Measurements from ENCODE around the gene NBAS.

GRCh38 chr2:15331787-15332186 is 229.3 kb downstream of the NBAS start:
- TF ChIP-seq EZH2 (IDR thresholded peaks at IDR 0.05; ENCODE audit: insufficient read depth, poor library complexity, severe bottlenecking) (no peak), EZH2phosphoT487 (IDR thresholded peaks at IDR 0.05; ENCODE audit: insufficient read depth, low read depth) (no peak)

Data from GM23248 (cell line).